ENCODE results near the gene BHLHE40. TPM values are rescaled to one million over a fixed set of nuclear protein-coding genes. Genes with fewer than 3 reads are reported as not detected.

Gene BHLHE40
- total RNA-seq, 1 donor from 2014 or later = 13.6 TPM

DNA sequence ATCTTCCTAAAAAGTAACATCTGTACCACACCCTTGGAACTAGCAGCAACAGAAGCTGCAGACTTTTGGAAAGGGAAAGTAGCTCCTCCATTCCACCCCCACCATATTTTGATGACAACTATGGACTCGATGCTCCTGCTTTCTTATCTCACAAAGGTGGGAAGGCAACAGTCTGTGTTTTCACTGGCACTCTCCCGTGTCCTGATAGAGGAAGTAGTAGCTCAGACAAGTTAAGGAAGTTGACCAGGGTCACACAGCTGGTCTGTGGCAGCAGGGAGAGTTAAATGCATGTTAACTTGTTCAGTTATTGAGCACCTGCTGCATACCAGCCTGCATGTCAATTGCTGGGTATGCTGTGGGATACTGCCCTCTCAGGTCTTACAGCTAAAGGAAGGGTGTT, 33.1 kb downstream of the BHLHE40 start:
- Mint-ChIP-seq H3K36me3 (no peaks in the 10 kb centered on the region), H3K27me3 (peaks cover 23% of the 10 kb centered on the region), H3K4me1 (ENCODE audit: unreplicated experiment) (peaks cover 22% of the 10 kb centered on the region), H3K4me3 (no peak overlapping the region), H3K27ac (no peak overlapping the region), H3K9me3 (no peaks in the 10 kb centered on the region)
- DNase-seq (ENCODE audit: extremely low spot score, unreplicated experiment) = no peak
- TF ChIP-seq, protein P1, sequence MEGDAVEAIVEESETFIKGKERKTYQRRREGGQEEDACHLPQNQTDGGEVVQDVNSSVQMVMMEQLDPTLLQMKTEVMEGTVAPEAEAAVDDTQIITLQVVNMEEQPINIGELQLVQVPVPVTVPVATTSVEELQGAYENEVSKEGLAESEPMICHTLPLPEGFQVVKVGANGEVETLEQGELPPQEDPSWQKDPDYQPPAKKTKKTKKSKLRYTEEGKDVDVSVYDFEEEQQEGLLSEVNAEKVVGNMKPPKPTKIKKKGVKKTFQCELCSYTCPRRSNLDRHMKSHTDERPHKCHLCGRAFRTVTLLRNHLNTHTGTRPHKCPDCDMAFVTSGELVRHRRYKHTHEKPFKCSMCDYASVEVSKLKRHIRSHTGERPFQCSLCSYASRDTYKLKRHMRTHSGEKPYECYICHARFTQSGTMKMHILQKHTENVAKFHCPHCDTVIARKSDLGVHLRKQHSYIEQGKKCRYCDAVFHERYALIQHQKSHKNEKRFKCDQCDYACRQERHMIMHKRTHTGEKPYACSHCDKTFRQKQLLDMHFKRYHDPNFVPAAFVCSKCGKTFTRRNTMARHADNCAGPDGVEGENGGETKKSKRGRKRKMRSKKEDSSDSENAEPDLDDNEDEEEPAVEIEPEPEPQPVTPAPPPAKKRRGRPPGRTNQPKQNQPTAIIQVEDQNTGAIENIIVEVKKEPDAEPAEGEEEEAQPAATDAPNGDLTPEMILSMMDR (conservative IDR thresholded peaks at IDR 0.05) = no peak

DNA sequence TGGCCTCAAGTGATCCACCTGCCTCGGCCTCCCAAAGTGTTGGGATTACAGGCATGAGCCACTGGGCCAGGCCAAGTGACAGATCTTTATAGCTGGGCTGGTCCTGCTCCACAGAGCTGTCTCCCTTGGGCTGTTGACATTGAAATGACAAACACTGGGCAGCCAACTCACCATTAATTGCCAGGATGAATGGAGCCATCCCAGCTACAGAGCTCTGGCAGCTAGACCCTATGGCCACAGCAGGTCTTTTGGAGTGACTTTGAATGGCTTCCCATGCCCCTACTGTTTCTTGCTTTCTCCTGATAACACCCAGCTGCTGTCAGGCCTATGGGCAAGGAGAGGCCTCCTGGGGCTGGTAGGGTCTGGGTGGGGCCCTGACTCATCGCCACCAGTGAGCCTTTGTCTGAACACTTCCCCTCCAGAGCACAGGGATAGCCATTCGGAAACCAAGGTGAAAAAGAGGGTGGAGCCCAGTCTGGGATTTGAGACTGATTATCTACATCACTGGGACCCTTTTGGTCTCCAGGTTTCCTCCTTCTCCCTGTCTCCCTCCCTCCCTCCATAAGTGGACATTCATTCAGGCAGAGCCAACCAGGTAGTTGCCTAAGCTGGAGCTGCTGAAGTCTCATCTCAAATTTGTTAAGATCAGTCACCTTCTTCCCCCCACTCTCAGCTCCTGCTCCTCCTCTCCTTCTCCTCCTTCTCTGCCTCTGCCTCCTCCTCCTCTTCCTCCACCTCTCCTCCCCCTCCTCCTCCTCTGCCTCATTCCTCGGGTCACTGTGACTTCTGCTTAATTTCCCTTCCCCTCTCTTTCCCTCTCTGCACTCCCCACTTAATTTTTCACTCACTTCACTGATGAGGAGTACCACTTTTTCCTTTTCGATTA, 34.0 kb downstream of the BHLHE40 start:
- H3K4me1 Mint-ChIP-seq (ENCODE audit: unreplicated experiment) = peaks cover 28% of the 10 kb centered on the region
- no peak overlapping the region for H3K4me3 Mint-ChIP-seq
- no peak for DNase-seq (ENCODE audit: extremely low spot score, unreplicated experiment)
- no peak overlapping the region for H3K27ac Mint-ChIP-seq
- peaks cover 23% of the 10 kb centered on the region for H3K27me3 Mint-ChIP-seq
- TF ChIP-seq, protein P1 (conservative IDR thresholded peaks at IDR 0.05) = no peak
- no peaks in the 10 kb centered on the region for H3K9me3 Mint-ChIP-seq
- no peaks in the 10 kb centered on the region for H3K36me3 Mint-ChIP-seq

GRCh38 chr3:5014391-5014790, 35.2 kb downstream of the BHLHE40 start:
- Mint-ChIP-seq H3K36me3 (no peaks in the 10 kb centered on the region), H3K27me3 (peaks cover 19% of the 10 kb centered on the region), H3K27ac (no peak overlapping the region), H3K9me3 (no peaks in the 10 kb centered on the region), H3K4me3 (peak overlapping the region; percentile 18), H3K4me1 (ENCODE audit: unreplicated experiment) (peaks cover 31% of the 10 kb centered on the region)
- TF ChIP-seq, protein P1 (conservative IDR thresholded peaks at IDR 0.05) = no peak
- no peak for DNase-seq (ENCODE audit: extremely low spot score, unreplicated experiment)

GRCh38 chr3:5015056-5015455, 35.8 kb downstream of the BHLHE40 start:
- TF ChIP-seq, protein P1 (conservative IDR thresholded peaks at IDR 0.05) = no peak
- Mint-ChIP-seq H3K9me3 (no peaks in the 10 kb centered on the region), H3K27ac (no peak overlapping the region), H3K36me3 (no peaks in the 10 kb centered on the region), H3K4me1 (ENCODE audit: unreplicated experiment) (peaks cover 31% of the 10 kb centered on the region), H3K4me3 (no peak overlapping the region), H3K27me3 (peaks cover 19% of the 10 kb centered on the region)
- no peak for DNase-seq (ENCODE audit: extremely low spot score, unreplicated experiment)

DNA sequence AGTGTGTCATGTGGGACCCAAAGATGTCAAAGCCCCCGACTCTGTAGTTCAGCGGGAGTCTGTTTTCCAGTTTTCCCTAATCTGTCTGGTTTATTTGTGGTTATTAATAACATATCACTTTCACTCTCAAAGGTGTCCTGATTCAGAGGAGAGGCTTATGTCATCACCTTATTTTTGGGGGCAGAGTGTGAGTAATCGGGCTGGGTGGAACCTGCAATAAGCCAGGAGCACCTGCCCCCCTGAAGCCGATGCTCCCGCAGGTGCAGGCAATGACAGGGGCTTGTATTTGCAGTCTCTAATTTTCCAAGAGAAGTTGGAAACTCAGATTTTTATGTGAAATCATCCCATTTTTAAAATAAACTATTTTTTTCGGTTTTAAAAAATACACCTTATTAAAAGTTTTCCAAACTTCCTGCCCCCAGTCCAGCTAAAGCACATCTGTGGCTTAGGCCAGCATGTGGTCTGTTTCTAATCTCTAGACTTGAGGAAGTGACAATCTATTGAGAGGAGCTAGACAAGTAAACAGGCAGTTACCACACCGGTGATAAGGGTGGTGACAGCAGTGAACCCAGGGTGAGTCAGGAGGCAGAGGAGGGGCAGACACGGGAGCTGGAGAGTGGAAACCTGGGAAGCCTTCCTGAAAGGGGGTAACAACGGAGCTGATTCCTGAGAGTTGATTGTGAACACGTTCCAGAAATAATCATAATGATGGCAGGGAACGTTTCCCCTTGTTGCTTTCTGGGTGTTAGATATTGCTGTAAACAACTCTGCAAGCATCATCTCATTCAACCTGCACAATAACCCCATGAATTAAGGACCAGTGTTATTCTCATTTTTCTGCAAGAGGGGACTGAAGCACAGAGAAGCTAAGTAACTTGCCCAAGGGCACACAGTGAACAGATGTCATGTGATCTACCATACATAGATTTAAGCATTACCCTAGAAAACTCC, 37.2 kb downstream of the BHLHE40 start:
- peaks cover 26% of the 10 kb centered on the region for H3K4me1 Mint-ChIP-seq (ENCODE audit: unreplicated experiment)
- H3K27me3 Mint-ChIP-seq = peaks cover 19% of the 10 kb centered on the region
- H3K27ac Mint-ChIP-seq = peak overlapping the region; percentile 54
- no peaks in the 10 kb centered on the region for H3K9me3 Mint-ChIP-seq
- TF ChIP-seq, protein P1 (conservative IDR thresholded peaks at IDR 0.05) = no peak
- no peaks in the 10 kb centered on the region for H3K36me3 Mint-ChIP-seq
- H3K4me3 Mint-ChIP-seq = peak overlapping the region; percentile 49
- no peak for DNase-seq (ENCODE audit: extremely low spot score, unreplicated experiment)
